NOMO-1 treated with DMSO at 0.1 percent for 48 hours (cell line): ENCODE results near the gene SMYD1.

Experiments
- DNase-seq: peaks from one replicate; lab custom pipeline; 2025; ENCODE audit not compliant: unreplicated experiment; lab: John Stamatoyannopoulos, UW

Gene SMYD1

GRCh38 chr2:88055371-88056128 is 12.1 kb upstream of the SMYD1 start, which contains the start of gene KRCC1:
KRCC1 (minus strand) TSS chr2:88055783; CDS start chr2:88028563, 27,220 bp downstream.
- peak; percentile 83 for DNase-seq

- DNase-seq: no peak
Measured at GRCh38 chr2:88057437-88057844, 10.2 kb upstream of the SMYD1 start.

- DNase-seq: no peak
Measured at GRCh38 chr2:88058191-88058590, 9.4 kb upstream of the SMYD1 start.

- peak; percentile 43 for DNase-seq
Measured at GRCh38 chr2:88059979-88060906, 7.4 kb upstream of the SMYD1 start.

GRCh38 chr2:88060907-88061275 is 6.7 kb upstream of the SMYD1 start:
- no peak for DNase-seq

- DNase-seq: no peak
Measured at GRCh38 chr2:88061295-88061694, 6.3 kb upstream of the SMYD1 start.

GRCh38 chr2:88066543-88066942 is 1.1 kb upstream of the SMYD1 start:
- DNase-seq: no peak

GRCh38 chr2:88067189-88067588 is 436 bp upstream of the SMYD1 start:
- DNase-seq: no peak

GRCh38 chr2:88068044-88068443 is 419 bp downstream of the SMYD1 start:
- DNase-seq: no peak

- no peak for DNase-seq
Measured at GRCh38 chr2:88069117-88069516, 1.5 kb downstream of the SMYD1 start.

GRCh38 chr2:88070055-88070454 is 2.4 kb downstream of the SMYD1 start:
- no peak for DNase-seq

GRCh38 chr2:88071365-88071764 is 3.7 kb downstream of the SMYD1 start:
- DNase-seq: no peak

- no peak for DNase-seq
Measured at GRCh38 chr2:88074150-88074549, 6.5 kb downstream of the SMYD1 start.

- DNase-seq: peak; percentile 80
Measured at GRCh38 chr2:88074854-88075292, 7.2 kb downstream of the SMYD1 start.

GRCh38 chr2:88077080-88077479 is 9.5 kb downstream of the SMYD1 start:
- DNase-seq: no peak

GRCh38 chr2:88078643-88079172 is 11.1 kb downstream of the SMYD1 start:
- DNase-seq: no peak

- DNase-seq: no peak
Measured at GRCh38 chr2:88080545-88080944, 12.9 kb downstream of the SMYD1 start.

- DNase-seq: no peak
Measured at GRCh38 chr2:88081924-88082608, 14.4 kb downstream of the SMYD1 start.

GRCh38 chr2:88082781-88083180 is 15.2 kb downstream of the SMYD1 start:
- DNase-seq: no peak

- DNase-seq: no peak
Measured at GRCh38 chr2:88085099-88085498, 17.5 kb downstream of the SMYD1 start.

GRCh38 chr2:88085602-88086001 is 18.0 kb downstream of the SMYD1 start:
- DNase-seq: no peak
